GM21423 (cell line): ENCODE results near the gene CYP51A1.
A peak's percentile ranks its signal among the peaks of the same experiment; 100 is the strongest.
"Not testable (repeated sequence)": the region's sequence is repeated elsewhere in the genome, so short reads cannot be mapped to it uniquely, and the experiment has no call there.

Experiments
- ATAC-seq: cut with Tn5 transposase; IDR thresholded peaks from one replicate; pipeline ENCODE4 v1.9.1; 2021; ENCODE audit warnings: mild to moderate bottlenecking, moderate library complexity; ENCODE audit not compliant: unreplicated experiment

CYP51A1 gene

DNA sequence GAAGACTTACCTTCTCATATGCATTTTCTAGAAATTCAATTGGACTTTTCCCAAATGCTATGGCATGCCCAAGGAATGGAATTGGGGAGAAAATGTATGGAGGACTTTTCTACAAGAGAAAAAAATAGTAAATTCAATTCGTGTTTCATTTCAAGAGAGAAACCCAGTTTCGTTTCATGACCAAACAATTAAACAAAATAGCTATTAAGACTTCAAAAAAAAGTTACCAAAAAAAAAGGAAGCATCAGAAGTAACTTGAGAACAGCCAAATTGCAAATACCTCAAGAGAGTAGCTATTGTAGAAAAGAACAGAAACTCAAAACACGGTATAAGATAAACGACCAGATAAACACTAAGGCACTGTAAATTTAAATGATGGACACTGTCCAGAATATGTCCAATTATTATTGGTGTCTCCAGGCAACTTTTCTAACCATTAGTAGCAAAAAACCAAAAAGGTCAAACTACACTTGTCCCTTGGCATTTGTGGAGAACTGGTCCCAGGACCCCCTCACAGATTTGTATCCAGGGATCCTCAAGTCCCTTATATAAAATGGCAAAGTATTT is 2.4 kb downstream of the CYP51A1 start:
- no peak for ATAC-seq

DNA sequence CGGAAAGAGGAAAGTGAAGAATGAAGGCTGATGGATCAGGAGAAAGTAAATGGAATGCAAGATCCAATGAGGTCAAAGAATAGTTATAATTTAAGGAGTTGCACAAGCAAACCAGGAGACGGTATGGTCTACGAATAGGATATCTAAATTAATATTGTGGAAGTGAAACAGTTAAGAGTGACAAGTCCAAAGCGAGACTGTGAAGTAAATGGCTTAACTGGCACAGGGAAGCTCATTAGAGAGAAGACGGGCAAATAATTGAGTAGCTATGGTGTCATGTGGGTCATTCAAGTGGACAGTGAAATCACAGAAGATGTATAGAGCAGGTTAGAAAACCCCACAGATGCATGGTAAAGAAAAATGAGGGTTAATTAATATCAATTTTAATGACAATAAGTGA is 3.2 kb downstream of the CYP51A1 start:
- no peak for ATAC-seq

DNA sequence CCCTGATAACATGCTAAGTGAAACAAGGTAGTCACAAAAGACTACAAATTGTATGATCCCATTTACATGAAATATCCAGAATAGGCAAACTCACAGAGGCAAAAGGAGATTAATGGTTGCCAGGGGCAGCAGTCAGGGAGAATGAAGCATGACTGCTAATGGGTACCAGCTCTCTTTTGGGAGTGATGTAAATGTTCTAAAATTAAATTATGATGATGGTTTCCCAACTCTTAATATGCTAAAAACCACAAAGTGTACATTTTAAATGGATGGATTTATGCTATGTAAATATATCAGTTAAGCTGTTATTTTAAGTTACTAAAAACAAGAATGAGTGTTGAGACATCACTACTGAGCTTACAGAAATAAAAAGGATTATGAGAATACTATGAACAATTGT is 12.6 kb downstream of the CYP51A1 start:
- no peak for ATAC-seq

DNA sequence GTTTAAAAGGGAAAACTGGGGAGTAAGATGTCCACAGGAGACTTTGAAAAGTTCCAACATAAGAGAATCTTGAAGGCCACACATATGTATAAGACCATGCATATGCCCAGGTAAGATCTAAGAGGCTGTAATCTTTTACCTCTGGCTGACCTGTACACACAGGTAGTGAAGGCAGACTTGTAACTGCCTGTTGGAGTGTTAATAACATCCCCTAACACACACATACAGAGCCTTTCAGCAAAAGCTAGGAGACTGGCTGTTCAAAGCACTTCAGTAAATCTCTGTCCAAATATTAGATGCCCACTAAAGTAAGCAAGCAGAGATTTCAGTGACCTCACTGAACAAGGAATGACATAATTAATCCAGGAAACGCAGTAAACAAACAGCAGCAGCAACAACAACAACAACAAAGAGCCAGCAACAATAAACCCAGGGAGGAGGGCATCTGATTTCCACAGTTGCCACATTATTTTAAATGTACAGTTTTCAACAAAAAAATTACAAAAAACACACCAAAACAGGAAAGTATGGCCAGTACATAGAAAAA is 15.0 kb downstream of the CYP51A1 start:
- no peak for ATAC-seq

DNA sequence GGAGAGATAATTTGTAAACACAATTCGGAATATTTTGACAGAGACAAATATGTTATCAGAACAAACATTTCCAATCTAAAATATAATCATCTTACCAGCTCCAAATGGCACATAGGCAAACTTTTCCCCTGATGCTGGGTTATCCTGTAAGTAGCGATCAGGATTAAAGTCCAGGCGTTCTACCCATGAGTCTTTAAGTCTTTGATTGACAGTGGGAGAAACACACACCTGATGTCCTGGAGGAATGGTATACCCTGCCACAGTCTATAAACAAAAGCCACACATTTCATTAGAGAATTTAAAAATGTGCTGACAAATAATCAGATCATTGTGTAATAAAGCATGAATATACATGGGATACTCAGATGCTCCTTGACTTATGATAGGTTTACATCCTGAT is 17.3 kb downstream of the CYP51A1 start:
- ATAC-seq = no peak

DNA sequence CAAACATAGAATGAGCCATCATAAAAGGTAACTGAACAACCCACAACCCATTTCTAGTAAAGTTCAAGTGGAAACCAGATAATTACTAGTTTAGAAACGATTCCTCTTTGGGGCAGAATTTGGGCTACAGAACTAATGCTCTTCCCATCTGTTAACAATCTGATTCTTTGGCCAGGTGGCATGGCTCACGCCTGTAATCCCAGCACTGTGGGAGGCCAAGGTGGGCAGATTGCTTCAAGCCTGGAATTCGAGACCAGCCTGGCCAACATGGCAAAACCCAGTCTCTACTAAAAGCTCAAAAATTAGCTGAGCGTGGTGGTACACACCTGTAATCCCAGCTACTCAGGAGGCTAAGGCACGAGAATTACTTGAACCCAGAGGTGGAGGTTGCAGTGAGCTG is 18.5 kb downstream of the CYP51A1 start:
- no peak for ATAC-seq

DNA sequence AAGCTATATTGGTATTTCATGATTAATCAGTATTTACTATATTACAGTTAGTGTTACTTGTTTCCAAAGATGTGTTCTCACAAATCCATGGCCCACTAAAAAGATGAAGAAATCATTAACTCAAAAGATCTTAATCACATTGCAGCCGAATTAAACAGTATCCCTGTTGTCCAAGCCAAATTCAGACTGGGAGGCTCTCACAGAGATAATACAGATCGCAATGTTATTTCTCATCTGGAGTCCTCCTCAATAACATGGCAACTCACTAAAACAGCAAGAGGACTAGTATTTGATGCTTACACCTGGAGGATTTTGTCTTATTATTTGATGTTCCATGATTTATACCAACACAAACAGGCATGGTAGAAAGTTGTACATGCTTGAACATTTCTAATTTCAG is 23.4 kb downstream of the CYP51A1 start:
- no peak for ATAC-seq

DNA sequence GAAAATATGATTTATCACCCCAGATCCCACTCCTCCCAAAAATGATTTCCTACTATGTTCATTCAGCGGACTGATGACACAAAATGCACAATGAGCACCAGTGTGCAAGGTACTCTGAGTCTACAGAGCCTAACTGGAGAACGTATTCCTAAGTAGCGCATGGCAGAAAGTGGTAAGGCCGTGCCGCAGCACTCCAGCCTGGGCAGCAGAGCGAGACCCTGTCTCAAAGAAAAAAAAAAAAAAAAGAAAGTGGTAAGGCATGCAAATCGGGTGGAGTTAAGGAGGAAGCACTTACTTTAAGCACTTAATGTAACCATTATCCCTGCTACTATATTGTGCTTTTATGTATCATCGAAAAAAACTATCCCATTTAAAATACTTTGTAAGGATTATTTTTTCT is 25.5 kb downstream of the CYP51A1 start:
- ATAC-seq = no peak

DNA sequence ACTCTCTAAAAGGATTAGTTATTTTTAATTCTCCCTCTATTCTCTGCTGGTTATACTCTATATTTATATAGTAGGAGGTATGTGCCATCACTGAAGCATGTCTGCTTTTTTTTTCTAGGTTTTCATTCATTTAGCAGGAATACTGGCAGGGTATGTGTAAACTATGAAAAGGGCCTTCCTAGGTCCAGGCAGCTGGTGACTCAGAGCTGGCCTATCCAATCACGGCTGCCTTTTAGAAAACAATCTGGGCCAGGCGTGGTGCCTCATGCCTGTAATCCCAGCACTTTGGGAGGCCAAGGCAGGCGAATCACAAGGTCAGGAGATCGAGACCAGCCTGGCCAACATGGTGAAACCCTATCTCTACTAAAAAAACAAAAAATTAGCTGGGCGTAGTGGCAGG is 31.4 kb downstream of the CYP51A1 start:
- ATAC-seq = not testable (repeated sequence)

DNA sequence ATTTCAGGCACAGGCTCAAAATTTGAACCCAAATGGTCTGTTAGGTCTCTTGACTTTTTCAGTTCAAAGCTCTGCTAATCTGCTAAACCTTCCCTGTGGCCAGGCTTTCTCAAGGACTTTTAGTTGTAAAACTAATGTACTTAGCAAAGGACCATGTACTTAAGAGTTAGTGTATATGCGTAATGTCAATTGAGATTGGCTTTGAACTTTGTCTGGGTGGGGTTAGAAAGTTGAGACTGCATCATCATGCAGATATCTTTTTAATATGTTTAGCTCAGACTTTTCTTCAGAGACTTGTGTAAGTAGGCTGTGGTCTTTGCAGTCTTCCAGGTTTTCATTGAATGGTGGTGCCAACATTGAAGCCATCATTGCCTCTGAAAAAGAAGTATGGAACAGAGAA is 33.7 kb downstream of the CYP51A1 start:
- no peak for ATAC-seq

DNA sequence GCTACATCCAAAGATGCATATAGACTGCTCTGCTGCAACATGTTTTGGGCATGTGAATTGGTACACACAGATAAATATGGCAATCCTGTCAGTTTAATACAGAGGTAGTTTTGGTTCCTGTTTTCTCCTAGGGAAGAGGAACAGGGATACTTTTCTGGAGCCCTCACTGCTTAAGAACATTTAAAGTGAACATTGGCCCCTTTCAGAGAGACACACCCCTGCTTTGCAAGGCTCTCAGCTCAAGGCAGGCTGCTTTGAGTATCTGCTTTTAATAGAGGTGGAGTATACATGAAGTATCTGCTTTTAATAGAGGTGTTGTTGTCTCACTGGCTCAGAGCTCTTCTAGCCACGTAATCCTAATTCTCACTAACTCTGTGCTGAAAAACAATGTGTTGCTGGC is 38.9 kb downstream of the CYP51A1 start:
- no peak for ATAC-seq

DNA sequence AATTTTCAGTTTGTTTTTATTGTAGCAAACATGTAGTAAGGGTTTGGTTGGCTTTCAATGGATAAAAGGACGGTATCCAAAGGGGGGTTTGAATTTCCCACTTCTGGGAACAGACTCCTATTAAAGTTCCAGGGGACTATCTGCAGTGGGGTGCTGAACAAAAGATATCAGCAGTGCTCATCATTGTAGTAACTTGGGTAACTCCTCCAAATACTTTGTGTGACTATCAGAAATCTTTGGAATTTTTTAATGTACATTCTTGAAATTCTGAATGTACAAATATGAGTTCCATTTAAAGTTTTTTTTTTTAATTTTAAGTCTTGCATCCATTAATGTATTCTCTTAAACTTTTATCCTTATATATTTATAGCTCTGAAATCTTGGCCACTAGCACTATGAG is 42.1 kb downstream of the CYP51A1 start:
- ATAC-seq = no peak

DNA sequence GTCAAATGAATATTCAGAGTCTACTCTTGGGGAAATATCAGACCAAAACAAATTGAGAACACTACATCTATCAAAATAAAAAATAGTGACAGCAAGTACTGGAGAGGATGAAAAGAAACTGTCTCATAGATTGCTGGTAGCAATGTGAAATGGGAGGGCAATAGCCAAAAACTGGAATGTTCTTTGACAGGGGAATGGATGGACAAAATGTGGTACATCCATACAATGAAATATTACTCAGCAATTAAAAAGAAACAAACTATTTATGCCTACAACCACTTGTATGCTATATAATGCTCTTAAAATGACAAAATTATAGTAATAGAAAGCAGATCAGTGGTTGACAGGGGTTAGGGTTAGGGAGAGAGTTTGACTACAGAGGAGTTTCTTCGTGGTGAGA is 46.0 kb downstream of the CYP51A1 start:
- no peak for ATAC-seq

DNA sequence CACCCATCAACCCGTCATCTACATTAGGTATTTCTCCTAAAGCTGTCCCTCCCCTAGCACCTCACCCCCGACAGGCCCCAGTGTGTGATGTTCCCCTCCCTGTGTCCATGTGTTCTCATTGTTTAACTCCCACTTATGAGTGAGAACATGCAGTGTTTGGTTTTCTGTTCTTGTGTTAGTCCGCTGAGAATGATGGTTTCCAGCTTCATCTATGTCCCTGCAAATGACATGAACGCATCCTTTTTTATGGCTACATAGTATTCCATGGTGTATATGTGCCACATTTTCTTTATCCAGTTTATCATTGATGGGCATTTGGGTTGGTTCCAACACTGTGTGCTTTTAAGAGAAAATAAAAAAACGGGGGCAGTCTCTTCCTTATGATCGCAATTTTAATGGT is 50.4 kb downstream of the CYP51A1 start:
- ATAC-seq = not testable (repeated sequence)

DNA sequence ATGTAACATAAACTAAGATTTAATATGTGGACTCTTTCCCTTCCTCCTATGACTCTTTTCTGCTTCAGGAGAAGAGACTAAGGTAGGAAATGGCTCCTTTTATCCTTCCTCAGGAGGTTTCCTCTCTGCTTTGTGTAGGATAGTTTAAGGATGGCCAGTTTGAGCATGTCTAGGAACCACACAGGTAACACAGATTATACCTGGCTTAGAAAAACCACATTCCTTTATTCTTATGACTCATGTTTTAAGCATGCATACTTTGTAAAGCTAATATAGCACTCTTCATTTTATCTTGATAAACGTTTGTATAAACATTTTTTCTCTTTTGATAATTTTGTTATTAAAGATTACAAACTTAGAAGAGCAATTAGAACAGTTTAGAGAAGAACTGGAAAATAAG is 57.8 kb downstream of the CYP51A1 start:
- ATAC-seq = no peak

DNA sequence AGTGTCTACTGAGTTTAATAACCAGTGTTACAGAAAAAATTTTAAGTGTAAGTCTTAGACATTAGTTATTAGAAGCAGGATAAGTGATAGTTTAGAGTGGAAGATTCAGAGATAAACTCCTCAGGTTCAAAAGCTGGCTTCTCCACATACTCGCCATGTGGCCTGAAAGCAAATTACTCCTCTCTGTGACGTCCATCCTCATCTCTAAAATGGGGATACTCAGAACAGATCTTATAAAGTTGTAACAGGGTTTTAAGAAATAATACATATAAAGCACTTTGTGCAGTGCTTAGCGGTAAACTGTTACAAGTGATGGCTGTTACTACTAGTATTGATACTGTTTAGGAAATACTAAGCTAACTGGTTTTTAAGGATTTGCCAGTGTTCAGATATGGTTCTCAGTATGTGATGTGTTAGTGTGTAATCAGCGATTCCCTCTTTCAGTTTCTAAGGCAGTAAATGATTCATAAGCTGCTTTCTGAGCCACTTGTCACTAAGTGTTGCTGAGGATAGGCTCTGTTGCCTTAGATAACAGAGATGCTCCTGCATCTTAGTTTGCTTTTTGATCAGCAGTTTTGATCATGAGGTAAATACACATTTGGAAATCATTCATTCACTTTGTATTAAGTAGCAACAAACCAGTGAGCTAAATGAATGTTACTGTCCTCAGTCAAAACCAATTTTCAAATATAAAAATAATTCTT is 58.7 kb downstream of the CYP51A1 start:
- ATAC-seq = peak; percentile 92

DNA sequence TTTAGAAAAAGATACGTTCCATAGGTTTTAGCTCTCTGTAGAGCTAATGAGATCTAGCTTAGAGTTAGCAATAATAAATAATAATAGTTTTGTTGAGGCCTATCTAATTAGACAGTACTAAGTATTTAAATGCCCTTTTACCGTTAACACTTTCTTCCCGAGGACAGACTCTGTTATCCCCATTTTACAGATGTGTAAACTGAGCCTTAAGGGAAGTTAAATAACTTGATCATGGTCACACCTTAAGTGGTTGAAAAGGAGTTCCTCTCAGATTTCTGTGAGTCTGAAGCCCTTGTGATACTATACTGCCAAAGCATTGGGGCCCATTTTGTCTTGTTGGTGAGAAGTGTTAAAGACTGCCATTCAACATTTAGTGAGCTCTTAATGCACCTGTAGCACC is 61.6 kb downstream of the CYP51A1 start:
- no peak for ATAC-seq

DNA sequence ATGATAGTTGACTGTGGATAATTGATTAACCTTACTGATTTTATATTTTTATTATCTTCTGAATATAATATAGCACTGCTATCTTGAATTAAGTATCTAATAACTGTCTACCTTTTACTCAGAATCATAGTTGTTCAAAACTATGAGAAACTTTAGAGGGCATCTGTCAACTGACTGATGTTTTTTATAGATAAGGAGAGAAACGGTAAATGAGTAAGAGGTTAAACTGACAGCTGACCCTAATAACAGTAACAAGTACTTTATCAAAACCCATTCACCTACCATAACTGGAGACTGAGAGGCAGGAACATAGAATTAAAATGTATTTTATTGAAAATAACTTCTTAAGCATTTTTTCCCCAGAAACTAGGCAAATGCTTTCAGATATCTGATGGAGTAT is 62.2 kb downstream of the CYP51A1 start:
- no peak for ATAC-seq

DNA sequence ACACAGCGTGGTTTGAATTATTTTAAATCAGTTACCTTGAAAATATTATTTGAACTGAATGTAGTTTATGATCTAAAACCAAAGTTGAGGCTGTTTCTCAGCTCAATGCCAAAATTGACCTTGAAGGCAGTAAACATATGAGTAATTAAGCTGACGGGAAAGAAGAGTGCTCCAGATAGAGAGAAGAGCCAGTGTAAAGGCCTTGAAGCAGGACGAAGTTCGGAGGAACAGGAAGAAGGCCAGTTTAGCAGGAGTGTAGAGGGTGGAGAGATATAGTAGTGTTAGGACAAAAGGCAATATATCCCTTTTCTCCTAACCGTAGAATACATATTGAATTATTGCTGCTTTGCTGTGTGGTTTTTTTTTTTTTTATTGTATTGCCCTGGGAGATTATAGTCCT is 63.2 kb downstream of the CYP51A1 start:
- no peak for ATAC-seq

DNA sequence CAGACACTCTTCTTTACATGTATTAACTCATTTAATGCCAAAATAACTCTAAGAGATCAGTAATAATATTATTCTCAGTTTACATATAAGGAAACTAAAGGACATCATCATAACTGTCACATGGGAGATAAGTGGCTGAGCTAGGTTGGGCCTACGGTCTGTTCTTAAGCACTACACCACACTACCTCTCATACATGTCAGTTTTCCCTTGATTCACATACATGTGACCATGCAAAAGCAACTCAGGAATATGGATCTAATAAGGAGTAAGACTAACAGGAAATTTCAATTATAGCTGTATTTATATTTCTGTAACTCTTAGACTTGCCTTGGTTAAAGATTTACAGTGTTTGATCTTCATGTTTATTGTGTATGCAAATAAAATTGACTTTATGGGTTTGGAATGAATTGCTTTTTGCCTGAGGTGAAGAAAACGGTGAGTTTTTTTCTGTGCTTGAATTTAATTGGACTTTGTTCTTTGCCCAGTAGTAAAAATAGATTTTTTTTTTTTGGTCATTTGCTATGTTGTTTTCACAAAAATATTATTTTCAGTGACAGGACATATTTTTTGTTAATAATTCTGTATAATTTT is 69.7 kb downstream of the CYP51A1 start:
- ATAC-seq = no peak
